ENCODE data around the gene DPEP2NB.
"Not testable (repeated sequence)": the region's sequence is repeated elsewhere in the genome, so short reads cannot be mapped to it uniquely, and the experiment has no call there.

The DPEP2NB gene

GRCh38 chr16:67982011-67982696, 33.6 kb downstream of the DPEP2NB start:
- DNase-seq (ENCODE audit: low read depth in 2 of 2) = no peak

- no peak for DNase-seq (ENCODE audit: low read depth in 2 of 2)
Observed at GRCh38 chr16:67979955-67980678, 35.6 kb downstream of the DPEP2NB start, which contains the start of gene DPEP3. Gene DPEP3, minus strand, starts transcription at chr16:67980499. Its CDS starts 119 bp downstream, at chr16:67980380.

- no peak for DNase-seq (ENCODE audit: low read depth in 2 of 2)
Observed at GRCh38 chr16:67977469-67978227, 38.1 kb downstream of the DPEP2NB start.

GRCh38 chr16:67977005-67977404, 38.7 kb downstream of the DPEP2NB start:
- no peak for DNase-seq (ENCODE audit: low read depth in 2 of 2)

DNA sequence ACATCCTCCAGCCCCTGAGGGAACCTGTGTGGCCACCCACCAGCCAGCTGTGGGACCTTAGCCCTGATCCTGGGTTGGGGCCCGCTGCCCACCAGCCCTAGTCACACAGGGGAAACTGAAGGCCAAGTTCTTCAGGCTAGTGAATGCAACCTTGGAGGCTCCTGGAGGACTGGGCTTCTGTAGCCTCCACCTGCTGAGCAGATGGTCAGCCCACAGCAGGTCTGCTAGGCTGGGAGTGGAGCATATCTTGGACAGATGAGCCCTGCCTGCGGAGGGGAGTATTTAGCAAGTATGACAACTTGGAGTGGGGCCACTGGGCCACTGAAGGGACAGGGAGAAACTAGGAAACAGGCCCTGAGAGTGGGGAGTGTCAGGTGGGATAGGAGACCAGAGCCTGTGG, 39.5 kb downstream of the DPEP2NB start:
- DNase-seq (ENCODE audit: low read depth in 2 of 2) = no peak

- DNase-seq (ENCODE audit: low read depth in 2 of 2) = no peak
Observed at GRCh38 chr16:67975321-67976105, 40.2 kb downstream of the DPEP2NB start.

DNA sequence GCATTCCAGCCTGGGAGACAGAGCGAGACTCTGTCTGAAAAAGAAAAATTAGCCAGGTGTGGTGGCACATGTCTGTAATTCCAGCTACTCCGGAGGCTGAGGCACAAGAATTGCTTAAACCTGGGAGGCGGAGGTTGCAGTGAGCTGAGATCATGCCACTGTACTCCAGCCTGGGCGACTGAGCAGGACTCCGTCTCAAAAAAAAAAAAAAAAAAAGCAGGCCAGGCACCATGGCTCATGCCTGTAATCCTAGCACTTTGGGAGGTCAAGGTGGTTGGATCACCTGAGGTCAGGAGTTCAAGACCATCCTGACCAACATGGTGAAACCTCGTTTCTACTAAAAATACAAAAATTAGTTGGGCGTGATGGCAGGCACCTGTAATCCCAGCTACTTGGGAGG, 43.4 kb downstream of the DPEP2NB start:
- DNase-seq (ENCODE audit: low read depth in 2 of 2) = not testable (repeated sequence)

DNA sequence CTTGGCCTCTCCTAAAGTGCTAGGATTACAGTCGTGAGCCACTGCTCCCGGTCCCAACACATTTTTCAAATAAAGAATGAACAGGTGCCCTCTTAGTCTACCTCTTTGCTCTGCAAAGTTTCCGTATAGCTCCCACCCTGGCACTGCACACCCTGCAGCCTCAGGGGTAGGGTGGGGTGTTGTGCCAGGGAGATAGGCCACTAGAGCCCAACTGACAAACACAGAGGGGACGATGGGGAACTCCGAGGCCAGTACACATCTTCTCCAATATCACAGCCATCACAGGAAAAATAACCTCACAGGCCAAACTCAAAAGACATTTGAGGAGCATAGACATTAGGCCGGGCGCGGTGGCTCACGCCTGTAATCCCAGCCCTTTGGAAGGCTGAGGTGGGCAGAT, 44.6 kb downstream of the DPEP2NB start:
- DNase-seq (ENCODE audit: low read depth in 2 of 2) = no peak

DNA sequence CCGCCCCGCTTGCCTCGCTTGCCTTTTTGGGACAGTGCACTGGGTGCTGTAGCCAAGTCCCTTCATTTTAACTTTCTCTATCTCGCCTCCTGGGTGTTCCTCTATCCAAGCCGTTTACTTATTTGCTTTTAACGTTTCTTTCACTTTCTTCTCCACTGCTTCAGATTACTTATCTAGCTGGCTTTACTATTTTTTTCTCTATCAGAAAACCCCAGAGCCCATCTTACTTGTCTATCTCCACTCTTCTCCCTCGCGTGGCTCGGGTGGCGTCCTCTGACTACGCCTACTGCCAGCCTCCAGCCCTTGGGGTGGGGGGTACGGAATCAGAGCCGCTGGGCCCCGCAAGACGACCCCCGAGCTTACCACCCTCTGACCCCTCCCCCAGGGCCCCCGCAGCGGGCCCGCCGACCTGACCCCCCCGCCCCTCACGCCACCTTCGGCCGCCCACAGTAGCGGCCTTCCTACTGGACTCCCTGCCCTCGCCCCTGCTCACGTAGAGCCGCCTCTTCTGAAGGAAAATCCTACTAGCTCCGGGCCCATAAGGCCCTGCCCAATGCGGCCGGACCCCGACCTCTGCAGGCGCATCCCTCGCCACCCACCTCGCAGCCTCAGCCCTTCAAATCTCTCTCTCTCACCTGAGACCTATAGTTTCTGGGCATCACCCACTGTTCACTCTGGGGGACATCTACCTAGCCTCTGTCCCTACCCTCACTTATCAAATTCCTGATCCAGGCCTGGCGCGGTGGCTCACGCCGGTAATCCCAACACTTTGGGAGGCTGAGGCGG, 46.3 kb downstream of the DPEP2NB start:
- no peak for DNase-seq (ENCODE audit: low read depth in 2 of 2)

DNA sequence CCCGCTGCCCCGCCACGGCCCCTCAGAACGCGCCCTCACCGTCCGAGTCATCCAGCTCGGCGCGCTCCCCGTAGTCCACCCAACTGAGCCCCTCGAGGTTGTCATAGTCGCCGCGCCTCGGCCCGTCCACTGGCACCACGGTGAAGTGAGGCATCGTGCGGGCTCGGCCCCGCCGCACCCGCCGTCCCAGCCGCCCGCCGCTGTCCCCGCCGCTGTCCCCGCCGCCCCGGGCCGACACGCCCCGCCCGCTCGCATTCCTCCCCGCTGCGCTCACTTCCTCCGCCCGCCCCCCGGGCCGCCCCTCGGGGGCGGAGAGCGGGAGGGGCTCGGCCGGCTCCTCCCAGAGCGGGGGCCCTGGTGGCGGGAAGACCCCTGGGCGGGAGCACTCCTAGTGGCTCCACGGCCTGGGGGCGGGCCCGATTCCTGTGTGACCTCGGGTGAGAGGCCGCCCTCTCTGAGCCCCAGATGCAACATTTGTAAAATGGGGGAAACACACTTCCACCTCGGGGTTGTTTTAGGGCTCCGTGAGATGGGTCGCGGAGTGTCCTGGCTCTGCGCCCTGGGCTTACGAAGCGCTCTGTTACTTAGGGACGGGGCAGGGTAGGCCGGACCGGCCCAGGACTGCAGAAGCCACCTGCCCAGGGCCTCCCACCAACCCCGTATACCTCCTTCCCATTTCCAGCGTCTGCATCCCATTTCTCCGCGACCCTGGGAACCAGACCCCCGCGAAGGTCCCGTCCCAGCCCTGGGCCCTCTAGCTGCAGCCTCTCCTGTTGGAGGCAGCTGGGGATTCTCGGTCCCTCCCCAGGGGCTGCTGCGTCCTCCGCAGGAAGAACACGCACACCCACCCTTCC, 47.1 kb downstream of the DPEP2NB start, which contains the start of gene SLC12A4:
TSS of gene SLC12A4 (minus strand) at position 238 of the 854 bp plus-strand sequence. CDS start at position 154, 84 bp downstream.
- DNase-seq (ENCODE audit: low read depth in 2 of 2) = peak; percentile 63 to 73

DNA sequence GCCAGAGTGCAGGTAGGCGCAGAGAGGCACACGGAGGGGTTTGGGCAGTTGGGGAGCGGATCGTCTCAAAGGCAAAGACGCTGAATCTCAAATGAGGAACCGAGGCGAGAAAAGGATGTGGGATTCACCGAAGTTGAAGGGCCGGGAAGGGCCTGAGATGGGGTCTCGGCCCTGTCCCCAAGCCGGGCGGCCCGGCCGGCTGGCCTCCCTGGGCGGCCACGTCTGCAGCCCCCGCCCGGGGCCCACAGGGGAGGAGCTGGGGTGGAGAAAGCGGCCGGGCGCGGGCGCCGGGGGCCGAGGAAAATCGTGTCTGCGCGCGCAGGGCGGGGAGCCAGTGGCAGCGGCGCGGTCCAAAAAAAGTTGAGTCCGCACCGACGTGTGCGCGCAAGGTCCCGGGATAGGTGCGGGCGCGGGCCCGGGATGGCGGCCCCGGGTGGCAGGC, 47.7 kb downstream of the DPEP2NB start:
- DNase-seq (ENCODE audit: low read depth in 2 of 2) = no peak

DNA sequence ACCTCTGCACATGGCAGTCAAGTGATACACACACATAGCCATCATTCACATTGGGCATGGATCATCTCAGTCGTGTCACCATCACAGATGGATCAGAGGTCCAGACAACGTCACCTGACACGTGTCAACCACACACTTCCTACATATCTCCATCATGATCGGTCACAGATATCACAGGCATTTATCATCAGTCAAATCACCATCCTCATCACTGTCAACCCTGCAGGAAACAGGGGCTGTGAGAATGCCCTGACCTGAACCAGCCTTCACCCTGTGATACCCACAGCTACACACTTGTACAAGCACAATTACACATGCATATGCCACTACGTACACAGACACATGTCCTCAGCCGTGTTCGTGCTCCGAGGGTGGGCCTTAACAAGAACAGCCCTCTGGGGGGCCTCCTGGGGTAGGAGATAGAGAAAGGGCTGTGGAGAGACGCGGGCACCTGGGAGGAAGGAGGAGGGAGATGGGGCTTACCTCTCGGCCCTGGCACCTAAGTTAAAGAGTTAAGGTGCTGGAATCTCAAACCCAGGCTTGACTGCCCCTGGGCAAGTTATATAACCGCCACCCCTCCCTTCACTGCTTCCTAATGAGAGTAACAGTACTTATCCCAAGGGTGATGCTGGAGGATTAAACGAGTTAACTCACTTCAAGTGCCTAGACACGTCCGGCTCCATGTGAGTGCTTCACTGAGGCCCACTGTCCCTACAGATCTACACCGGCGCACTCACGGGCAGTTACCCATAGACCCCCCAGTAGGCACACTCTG, 48.3 kb downstream of the DPEP2NB start:
- DNase-seq (ENCODE audit: low read depth in 2 of 2) = no peak

DNA sequence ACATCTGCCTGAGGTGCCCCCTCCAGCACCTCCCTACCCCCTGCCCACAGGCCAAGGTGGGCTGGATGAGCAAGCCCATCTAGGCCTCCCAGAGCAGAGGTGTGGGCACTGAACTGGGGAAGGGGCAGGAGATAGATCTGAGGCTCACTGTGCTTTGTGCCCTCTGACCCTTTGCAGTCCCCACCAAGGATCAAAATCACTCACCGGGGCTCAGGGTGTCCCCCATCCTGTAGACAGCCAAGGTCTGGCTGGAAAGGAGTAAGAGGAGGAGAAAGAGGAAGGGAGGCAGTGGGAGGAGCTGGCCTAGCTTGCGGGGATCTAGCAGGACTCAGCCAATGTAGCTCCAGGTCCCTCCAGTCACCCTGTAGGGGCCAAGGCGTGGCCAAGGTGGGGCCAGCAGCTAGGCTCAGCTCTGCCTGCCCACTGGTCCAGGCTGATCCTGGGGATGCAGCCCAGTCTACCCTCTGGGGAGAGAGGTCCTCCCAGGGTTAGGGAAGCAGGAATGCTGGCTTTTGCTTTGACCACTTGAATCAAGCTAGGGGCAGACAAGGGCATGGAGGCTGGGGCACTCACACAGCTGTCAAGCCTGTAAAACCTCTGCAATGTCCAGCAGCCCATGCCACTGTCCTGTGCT, 49.0 kb downstream of the DPEP2NB start:
- no peak for DNase-seq (ENCODE audit: low read depth in 2 of 2)

DNA sequence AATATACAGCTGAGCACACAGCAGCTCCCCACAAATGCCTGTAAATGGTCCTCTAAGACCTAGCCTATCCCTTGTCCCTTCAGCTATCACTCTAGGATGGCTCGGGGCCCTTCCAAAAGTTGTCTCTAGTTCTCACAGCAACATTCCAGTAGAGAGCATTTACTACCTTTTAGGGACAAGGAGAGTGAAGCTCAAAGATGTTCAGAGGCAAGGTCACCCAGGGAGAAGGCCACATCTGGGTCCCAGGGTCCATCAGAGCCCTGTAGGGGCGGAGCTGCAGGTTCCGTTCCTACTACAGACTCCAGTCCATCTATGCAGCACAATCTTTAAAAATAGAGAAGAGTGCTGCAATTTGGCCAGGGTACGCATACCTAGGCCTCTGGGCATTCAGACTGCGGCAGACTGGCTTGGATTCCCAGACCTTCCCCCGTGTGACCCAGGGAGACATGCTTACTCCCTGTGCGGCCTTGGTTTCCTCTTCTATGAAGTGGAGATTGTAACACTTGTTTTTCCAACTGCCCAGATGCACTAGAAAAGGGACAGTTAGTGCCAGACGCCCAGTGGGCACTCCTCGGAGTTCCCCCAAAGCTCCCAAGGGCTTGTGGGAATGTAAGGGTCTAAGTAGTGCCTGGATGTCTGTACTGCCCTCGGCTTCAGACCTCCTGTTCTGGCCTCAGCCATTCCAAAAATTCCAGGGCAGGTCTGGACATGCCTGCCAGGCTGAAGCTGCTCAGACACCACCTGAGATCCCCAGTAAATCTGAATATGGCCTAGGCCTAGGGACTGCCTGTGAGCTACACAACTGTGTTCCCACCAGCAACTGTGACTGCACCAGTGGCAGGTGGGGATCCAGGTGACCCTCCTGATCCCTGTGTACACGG, 49.8 kb downstream of the DPEP2NB start:
- DNase-seq (ENCODE audit: low read depth in 2 of 2) = no peak

- DNase-seq (ENCODE audit: low read depth in 2 of 2) = no peak
Observed at GRCh38 chr16:67964477-67965131, 51.1 kb downstream of the DPEP2NB start.

GRCh38 chr16:67963662-67964321, 51.9 kb downstream of the DPEP2NB start:
- no peak for DNase-seq (ENCODE audit: low read depth in 2 of 2)

Data from activated CD8-positive, alpha-beta memory T cell treated with anti-CD3 and anti-CD28 coated beads for 4 hours (primary cell).